Neural cell (in vitro differentiated cells): ENCODE results near the gene LRRIQ3.

Experiments
- CTCF ChIP-seq: fragments of 450-650 bp; IDR thresholded peaks from 2 replicates; pipeline ENCODE4 v1.5.1; 2014; ENCODE audit warnings: antibody characterized with exemption, mild to moderate bottlenecking, moderate library complexity; ENCODE audit not compliant: poor library complexity, severe bottlenecking
- EP300 ChIP-seq: fragments of 450-650 bp; conservative IDR thresholded peaks from 2 replicates; pipeline ENCODE4 v1.6.1; 2014; ENCODE audit warnings: antibody characterized with exemption, mild to moderate bottlenecking, moderate library complexity; ENCODE audit not compliant: poor library complexity, severe bottlenecking
- EZH2 ChIP-seq: fragments of 200-600, 300-800 bp; shearing (Covaris generic), sonication (generic); IDR thresholded peaks from 2 replicates; pipeline ENCODE4 v1.6.1; 2014; ENCODE audit warnings: antibody characterized with exemption, low read length, borderline replicate concordance, mild to moderate bottlenecking; ENCODE audit not compliant: insufficient read depth, poor library complexity, severe bottlenecking
- MXI1 ChIP-seq: fragments of 450-650 bp; conservative IDR thresholded peaks from 2 replicates; pipeline ENCODE4 v1.6.1; 2014; ENCODE audit warnings: antibody characterized with exemption, mild to moderate bottlenecking; ENCODE audit not compliant: poor library complexity, severe bottlenecking
- POLR2AphosphoS5 ChIP-seq: IDR thresholded peaks from 2 replicates; pipeline ENCODE4 v1.6.1; 2012
- RAD21 ChIP-seq: fragments of 450-650 bp; conservative IDR thresholded peaks from 2 replicates; pipeline ENCODE4 v1.6.1; 2014; ENCODE audit warnings: antibody characterized with exemption, mild to moderate bottlenecking, moderate library complexity
- REST ChIP-seq: IDR thresholded peaks from 2 replicates; pipeline ENCODE4 v1.6.1; 2012; ENCODE audit warnings: borderline replicate concordance
- SMC3 ChIP-seq: fragments of 450-650 bp; conservative IDR thresholded peaks from 2 replicates; pipeline ENCODE4 v1.6.1; 2014; ENCODE audit warnings: antibody characterized with exemption, mild to moderate bottlenecking, moderate library complexity; ENCODE audit not compliant: poor library complexity
- TAF1 ChIP-seq: IDR thresholded peaks from 2 replicates; pipeline ENCODE4 v1.6.1; 2012; ENCODE audit warnings: low read depth

- no peak for TF ChIP-seq CTCF
- no peak for TF ChIP-seq POLR2AphosphoS5
- TF ChIP-seq TAF1: no peak
- no peak for TF ChIP-seq MXI1
- no peak for TF ChIP-seq SMC3
- TF ChIP-seq EP300: no peak
- TF ChIP-seq EZH2: no peak
- no peak for TF ChIP-seq REST
- no peak for TF ChIP-seq RAD21
Observed at GRCh38 chr1:74053407-74053806, 144.6 kb downstream of the LRRIQ3 start.
